GM18858 (cell line): Measurements from ENCODE around the gene TPP1.

Experiments
- ATAC-seq: cut with Tn5 transposase; IDR thresholded peaks from one replicate; pipeline ENCODE4 v1.9.1; 2021; ENCODE audit not compliant: unreplicated experiment

The TPP1 gene

DNA sequence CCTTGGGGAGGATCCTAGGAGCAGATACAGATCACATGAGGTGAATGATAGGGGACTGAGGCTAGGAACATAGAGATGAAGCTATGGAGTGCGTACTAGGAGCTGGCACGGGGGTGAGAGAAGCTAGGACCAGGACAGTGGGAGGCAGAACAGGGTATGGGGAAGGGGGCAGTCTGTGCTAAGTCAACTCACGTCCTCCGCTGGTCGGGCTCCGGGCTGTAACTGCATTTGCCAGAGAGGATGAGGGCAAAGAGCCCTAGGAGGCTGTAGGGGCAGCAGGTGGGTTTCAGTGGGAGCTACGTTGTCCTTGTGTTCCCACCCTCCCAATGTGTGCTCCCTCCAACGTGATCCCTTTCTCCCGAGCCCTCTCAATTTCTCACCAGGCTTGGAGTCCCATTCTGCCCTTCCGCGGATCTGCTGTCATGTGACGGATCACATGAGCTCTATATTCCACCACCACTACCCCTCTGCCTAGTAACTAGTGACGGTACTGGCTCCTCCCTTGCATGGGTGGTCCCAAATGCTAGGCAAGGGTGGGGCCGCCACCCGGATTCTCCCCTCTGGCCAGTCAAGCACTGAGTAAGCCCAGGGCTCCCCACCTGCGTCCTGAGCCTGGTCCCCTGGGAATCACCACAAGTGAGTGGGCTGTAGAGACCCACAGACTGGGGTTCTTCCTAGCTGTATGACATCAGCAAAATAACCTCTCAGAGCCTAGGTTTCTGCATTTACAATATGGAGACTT lies at the start of gene TPP1:
Gene TPP1, minus strand, starts transcription at position 419 of the 742 bp plus-strand sequence. Its CDS starts 22 bp downstream, at position 397.
- ATAC-seq, result peak; percentile 97

DNA sequence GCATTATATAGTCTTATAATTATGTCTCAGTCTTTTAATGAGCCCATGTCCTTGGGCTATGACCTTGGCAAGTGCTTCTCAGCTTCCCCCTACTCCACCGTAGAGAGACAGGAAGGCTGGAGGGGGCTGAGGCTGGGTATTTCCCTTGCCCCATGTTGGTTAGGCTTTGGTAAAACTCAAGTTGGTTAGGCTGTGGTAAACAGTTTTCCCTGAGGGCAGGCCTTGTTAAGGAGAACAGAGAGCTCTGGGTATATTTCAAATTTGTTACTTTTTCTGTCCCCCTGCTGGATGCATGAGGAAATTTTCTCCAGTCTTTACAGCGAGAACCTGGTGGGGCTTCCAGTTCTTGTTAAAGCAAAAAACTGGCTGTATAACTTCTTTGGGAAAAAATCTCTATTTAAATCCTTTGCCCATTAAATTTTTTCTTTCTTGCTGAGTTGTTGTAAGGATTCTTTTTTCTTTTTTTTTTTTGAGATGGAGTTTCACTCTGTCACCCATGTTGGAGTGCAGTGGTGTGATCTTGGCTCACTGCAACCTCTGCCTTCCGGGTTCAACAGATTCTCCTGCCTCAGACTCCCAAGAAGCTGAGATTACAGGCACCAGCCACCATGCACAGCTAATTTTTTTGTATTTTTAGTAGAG lies 48.6 kb upstream of the TPP1 start:
- no peak for ATAC-seq

DNA sequence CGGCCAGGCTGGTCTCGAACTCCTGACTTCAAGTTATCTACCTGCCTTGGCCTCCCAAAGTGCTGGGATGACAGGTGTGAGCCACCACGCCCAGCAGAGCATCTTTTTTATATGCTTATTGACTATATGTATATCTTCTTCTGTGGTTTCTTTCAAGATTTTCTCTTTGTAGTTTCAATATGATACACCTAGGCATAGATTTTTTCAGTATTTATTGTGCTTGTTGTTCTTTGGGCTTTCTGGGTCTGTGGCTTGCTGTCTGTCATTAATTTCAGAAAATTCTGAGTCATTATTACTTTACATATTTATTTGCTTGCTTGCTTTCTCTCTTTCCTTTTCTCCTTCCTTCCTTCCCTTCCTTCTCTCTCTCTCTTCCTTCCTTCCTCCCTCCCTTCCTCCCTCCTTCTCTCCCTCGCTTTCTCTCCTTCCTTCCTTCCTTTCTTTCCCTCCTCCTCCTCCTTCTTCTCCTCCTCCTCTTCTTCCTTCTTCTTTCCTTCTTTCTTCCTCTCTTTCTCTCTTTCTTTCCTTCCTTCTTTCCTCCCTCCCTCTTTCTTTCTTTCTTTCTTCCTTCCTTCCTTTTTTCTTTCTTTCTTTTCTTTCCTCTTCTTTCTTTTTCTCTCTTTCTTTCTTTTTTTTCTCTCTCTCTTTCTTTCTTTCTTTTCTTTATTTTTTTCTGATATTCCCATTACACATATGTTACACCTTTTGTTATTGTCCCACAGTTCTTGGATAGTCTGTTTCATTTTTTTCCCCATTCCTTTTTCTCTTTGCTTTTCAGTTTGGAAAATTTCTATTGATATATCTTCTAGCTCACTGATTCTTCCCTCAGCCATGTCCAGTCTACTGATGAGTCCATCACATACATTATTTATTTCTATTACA lies 47.3 kb upstream of the TPP1 start:
- no peak for ATAC-seq

DNA sequence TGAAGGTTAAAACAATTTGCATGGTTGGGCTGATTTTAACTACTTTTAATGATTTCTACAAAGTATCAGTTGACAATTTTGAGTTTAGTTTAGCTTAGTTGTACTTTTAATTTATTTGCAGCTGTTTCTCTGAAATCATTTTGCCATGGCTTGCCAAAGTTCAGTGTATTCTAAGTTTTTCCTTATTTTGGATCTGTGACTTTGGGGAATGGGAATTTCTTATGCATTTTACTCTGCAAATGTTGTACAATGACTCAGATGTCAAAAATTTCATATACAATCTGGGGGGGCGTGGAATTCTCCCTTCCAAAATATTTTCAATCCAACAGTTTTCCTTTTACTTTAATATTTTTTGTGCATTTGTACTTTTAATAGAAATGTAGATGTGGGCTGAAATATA lies 45.3 kb upstream of the TPP1 start:
- no peak for ATAC-seq

DNA sequence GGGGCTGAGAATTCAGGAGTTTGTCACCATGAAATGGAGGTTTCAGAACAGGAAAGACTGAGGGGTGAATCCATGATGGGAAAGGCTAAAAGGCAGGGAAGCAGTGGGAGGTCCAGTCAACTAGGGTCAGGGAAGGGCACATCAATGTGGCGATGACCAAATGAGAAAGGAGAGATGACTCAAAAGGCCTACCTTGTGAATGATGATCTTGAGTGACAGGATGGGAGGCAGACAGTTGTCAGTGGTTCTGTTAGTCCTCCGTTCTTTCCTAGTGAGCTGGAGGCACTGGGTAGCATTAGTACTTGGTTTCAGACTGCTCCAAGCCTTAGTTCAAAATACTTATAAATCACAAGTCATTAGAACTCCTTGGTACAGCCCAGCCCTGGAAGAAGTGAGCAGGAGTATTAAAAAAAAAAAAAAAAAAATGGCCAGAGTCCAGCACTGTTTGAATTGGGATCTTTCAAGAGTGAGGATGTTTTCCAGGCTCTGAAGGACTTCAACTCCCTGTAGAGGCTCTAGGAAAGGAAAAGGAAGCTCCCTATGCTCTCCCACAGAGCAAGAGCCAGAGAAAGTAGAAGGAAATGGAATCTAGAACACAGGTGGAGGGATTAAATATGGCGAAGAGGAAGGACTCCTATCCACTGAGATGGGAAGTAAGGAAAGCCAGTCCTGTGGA lies 44.7 kb upstream of the TPP1 start:
- no peak for ATAC-seq

DNA sequence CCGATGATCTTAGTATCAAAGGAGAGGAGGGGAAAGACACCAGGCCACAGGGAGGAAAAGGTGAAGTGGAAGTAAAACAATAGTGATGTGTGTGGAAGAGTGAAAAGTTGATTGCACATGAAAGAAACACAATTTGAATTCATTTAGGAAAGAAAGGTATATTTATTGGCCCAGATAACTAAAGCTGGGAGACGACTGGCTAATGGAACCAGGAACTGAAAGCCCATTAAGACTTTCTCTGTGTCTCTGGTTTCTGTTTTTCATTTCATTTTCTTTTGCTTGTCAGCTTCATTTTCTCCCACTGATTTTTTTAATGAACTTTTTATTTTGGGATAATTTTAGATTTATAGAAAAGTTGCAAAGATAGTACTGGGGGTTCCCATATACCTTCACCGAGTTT lies 41.5 kb upstream of the TPP1 start:
- no peak for ATAC-seq

DNA sequence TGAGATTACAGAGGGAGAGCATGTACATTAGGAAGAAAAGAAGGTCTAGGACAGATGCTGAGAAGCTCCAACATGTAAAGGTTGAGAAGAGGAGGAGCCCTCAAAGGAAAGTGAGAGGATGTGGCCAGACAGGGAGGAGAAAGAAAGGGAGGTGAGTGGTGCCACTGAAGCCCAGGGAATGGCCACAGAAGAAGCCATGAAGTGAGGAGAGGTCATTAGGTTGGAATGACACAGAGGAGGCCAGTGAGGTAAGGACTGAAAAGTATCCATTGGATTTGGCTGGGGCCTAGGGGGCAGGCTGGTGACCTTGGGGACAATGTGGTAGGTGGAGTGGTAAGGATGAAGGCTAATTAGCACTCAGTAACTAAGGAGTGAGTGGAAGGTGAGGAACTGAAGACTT lies 39.4 kb upstream of the TPP1 start:
- ATAC-seq, result no peak

DNA sequence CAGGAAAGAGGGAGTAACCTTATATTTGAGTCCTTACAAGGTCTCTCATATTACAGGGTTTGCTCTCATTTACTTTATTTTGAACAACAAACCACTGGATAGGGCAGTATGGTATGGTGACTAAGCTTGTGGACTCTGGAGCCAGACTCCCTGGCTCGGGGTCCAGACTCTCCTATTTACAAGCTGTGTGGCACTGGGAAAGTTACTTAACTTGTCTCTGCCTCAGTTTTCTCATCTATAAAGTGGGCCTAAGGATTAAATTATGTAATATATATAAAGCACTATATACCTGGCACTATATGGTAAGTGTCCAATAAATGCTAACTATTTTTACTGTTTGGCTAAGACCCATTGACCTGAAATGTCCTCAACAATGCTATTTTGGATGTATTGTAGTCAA lies 38.1 kb upstream of the TPP1 start:
- ATAC-seq, result no peak

DNA sequence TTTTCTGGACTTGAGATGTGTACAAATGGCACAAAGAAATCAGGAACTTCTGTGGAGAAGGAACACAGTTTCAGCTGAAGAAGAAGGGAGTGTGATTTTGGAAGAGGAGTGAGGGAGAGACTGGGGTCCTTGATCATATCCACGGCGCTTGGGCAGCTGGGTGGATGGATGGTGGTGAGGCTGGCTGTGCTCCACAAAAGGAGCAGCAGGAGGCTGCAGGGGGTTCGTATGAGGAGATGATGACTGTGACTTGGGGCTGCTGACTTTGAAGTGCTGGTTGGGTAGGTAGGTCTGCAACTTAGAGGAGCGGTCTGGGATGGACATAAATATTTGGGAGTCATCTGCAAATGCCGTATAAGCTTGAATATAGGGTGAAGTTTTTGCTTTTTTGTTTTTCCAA lies 37.7 kb upstream of the TPP1 start:
- no peak for ATAC-seq

DNA sequence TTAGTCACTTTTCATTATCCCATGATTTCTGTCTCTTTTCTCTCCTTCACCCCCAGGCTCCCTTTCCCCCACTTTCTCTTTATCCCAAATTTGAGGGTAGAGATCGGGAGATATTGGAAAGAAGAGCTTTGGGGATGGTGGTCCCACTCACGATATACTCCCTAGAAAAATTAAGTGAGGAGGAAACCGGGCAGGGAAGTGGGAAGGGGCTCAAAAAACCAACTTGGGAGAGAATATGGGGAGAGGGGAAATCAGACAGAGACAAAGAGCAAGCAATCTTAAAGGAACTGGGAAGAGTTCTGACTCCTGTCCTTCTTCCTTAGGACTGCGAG lies 37.3 kb upstream of the TPP1 start:
- no peak for ATAC-seq

DNA sequence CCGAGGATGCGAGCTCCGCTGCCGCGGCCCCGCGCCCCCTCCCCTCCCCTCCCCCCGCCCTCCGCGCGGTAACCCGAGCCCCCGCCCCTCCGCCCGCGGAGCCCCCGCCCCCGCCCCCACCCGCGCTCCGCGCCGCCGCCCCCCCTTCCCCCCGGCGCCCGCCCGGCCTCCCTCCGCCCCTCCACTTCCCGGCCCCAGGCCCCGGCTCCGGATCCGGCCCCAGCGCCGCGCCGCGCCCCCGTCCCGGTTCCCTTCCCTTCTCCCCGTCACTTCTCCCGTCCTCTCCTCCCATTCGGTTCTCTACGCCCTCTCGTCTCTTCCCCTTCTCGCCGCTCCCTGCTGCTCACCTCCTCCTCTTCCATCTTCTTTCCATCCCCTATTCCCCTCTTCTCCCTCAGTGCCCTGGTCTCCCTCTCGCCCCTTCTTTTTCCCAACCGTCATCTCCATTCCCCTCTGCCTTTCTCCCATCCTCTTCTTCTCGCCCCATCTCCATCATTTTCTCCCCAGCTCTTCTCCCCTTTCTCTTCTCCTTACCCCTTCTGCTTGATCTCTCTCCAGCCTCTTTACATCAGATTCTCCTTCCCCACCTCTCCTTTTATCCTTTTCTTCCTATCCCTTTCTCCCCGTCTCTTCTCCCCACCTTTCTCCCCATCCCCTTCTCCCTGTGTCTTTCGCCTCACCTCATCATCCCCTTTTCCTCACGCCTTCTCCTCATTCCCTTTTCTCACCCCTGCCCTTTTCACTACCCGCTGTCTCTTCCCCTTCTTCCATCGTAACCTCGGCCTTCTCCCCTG lies 36.8 kb upstream of the TPP1 start, which contains the start of gene DCHS1:
Gene DCHS1, minus strand, starts transcription at position 20 of the 794 bp plus-strand sequence. CDS start 14,196 bp downstream, outside the sequence.
- no peak for ATAC-seq

DNA sequence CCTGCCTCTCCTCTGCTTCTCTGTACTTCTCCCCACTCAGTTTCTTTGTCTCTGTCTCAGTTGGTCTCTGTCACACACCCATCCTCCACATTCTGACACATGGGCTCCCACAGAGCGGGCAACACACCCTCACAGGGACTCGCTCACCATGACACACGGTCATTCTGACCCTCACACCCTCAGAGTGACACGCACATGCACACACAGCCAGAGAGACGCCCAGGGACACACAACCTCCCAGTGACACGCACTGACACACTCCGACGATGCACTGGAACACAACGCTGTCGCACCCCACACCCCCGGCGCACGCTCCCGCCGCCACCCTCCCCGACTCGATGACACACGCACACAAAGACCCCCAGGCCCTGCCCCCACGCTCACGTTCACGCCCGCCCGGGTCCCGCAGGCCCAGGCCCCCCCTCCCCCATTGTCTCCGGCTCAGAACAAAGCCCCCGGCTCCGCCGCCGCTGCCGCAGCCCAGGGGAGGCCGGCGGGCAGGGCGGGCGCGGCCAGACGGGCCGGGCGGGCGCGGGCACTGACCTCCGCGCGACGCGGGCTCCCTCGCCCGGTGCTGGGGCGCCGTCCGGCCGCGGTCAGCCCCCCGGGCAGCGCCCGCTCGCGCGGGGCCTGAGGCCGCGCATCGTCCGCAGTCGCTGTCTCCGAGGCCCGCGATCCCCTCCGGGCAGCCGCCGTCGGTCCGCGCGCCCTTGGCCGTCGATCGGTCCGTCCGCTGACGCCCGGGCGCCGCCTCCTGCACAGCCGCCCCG lies 36.0 kb upstream of the TPP1 start:
- no peak for ATAC-seq

DNA sequence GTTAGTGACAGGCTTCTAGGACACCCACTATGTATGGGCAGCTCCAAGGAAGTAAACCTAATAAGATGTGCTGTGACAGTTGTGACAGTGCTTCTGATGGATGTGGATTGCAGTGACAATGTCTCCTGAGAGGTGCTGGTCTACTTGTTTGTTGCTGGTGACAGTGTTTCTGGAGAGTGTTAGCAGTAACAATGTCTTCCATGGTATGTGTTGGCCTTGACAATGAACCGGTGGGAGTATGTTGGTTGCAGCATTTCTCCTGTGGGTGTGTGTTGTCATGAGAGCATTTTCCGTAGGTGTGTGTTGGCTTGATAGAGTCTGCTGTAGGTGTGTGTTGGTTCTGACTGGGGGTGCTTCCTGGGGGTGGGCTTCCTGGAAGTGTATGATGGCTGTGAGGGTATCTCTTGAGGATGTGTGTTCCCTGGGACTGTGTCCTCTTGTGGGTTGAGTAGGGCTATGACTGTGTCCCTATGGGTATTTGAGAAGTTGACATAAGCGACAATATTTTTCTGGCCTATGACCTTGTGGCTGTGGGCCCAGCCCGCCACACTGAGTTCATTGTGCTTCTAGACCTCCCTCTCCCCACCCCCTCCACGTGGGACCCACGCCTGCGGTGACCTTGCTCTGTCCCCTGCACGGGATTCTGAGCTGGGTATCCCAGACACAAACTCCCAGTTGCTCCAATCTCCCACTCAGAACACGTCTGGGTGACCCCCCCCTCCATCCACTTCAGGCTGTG lies 35.2 kb upstream of the TPP1 start:
- no peak for ATAC-seq

DNA sequence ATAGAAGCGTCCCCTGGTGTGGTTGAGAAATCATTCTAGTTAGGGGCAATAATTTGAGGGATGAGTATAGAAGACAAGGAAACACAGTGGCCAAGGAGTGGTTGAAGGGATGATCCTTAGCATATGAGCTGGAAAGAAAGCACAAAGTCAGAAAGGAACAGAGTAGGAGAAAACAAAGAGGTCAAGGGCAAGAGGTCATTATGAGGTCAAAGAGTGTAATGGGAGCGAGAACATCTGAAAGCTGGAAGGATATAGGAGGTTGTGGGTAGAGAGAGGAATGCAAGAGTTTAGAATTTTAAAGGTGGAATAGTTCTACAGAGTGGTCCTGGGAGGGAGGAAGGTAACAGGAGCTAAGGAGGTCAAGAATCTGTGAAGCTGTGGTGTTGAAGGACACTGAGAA lies 34.4 kb upstream of the TPP1 start:
- ATAC-seq, result no peak

DNA sequence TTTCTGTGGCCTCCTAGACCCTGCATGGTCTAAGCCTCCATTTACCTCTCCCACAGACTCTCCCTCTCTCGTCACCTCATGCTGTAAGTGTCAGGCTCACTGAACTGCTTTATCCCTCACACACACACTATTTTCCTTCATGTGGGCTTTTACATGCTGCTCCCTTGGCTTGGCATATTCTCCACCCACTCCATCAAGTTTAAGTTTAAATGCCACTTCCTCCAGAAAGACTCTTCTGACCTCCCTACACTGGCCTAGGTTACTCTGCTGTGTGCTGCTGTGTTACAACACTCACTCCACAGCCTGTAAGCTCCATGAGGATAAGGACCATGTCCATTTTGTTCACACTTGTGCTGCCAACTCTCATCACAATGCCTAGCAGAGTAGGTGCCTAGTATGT lies 33.9 kb upstream of the TPP1 start:
- ATAC-seq, result no peak

DNA sequence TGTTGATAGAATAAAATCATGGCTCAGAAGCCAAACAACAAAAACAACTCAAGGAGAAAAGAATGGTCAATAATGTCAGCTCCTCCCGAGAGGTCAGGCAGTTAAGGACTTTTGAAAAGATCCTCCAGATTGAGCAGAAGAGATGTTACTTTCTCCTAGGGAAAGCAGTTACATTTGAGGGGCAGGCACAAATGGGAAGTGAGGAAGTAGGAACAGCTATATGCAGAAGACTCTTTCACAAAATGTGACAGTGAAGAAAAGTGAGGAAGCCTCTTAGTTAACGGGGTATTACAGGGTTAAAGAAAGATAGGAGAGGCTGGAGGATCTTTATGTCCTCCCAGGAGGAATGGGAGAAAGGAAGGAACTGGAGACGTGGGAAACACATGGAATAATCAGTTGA lies 33.0 kb upstream of the TPP1 start:
- ATAC-seq, result no peak

DNA sequence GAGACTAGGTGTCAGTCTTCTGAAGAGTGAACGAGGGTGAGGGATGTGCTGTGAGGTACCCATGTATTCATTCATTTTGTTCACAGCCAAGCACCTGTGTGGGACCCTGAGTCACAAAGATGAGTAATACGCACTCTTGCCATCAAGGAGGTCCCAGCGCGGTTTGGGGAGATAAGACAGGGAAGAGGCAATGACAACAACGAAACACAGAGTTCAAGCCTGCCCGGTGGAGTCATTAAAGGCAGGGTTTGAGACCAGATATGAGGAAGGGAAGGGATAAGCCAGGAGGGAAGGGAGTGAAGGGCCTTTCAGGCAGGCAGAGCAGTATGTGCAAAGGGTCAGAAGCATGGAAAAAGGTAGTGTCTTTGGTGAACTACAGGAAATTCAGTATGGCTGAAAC lies 31.8 kb upstream of the TPP1 start:
- no peak for ATAC-seq

DNA sequence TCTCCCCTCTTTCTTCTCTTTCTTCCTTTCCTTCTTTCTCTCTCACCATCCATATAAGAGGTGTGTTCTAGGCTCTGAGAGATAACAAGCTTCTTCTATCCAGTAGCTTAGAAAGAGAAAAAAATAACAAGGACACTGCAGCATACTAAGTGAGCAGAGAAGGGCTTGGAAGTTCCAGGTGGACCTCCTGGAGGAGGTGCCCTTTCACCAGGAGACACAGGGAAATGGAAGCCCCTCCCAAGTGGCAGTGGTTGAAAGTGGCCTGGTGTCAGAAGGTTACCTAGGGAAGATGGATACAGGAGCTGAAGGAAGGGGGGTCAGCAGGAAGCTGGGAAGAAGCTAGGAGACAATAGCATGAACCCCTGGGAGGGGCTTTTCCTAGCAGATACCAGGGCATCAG lies 30.9 kb upstream of the TPP1 start:
- no peak for ATAC-seq

DNA sequence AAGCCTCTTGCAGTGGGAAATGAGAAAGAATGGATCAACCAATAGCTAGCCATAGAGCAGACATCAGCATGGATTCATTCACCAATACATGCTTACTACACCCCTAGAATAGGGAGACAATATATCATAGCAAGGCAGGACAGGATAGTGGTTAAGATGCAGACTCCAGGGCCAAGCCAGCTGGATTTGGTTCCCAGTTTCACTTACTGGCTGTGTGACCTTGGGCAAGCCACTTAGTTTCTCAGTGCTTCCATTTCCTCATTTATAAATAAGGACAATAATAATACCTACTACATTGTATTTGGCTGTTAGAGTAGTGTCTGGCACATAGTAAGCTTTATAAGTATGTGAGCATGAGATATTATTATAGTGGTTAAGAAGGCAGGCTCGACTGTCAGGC lies 29.3 kb upstream of the TPP1 start:
- ATAC-seq, result no peak
